H1 (cell line): ENCODE results near the gene HSPBAP1. TPM values are rescaled to one million over a fixed set of nuclear protein-coding genes. Genes with fewer than 3 reads are reported as not detected.

Experiments used
- CTCF ChIP-seq, 3 experiments: IDR thresholded peaks; 1 replicate in 2 of 3; 2 replicates in 1 of 3; pipeline versions ENCODE4 v1.5.1 to v1.6.1; 2011; ENCODE audit warnings: low read length in 3 of 3, mild to moderate bottlenecking in 3 of 3, inconsistent platforms in 2 of 3, low read depth in 1 of 3, moderate library complexity in 1 of 3; ENCODE audit not compliant: insufficient read depth in 1 of 3; ENCODE audit errors: control extremely low read depth in 1 of 3
- MAX ChIP-seq: IDR thresholded peaks from 2 replicates; pipeline ENCODE4 v1.6.1; 2012; ENCODE audit warnings: inconsistent platforms
- TAF7 ChIP-seq: optimal IDR thresholded peaks from 2 replicates; pipeline ENCODE3; 2011; ENCODE audit warnings: low read depth, mild to moderate bottlenecking, inconsistent platforms, low read length, moderate library complexity, borderline replicate concordance
- YY1 ChIP-seq: IDR thresholded peaks from 2 replicates; pipeline ENCODE4 v1.6.1; 2011; ENCODE audit warnings: low read depth, mild to moderate bottlenecking, low read length
- polyA plus RNA-seq, 7 experiments: library from polyadenylated mRNA; depleted of rRNA in 3 of 7; stranded (reverse) in 5 of 7; unstranded in 2 of 7; fragments of >200 nt in 5 of 7; fragments of 200-250 nt in 2 of 7; gene quantifications; 1 replicate in 5 of 7; 2 replicates in 1 of 7; 4 replicates in 1 of 7; pipeline versions ENCODE4 v1.2.1 to v1.2.3, GENCODE V29; 2011 to 2013; ENCODE audit warnings: missing spikeins in 2 of 7, mixed read lengths in 2 of 7
- total RNA-seq: library from RNA; stranded (reverse); fragmentation: NEBNext Ultra II Directional; extraction: Animal tissue kit (Norgen Biotek cat#: 25700); gene quantifications from 2 replicates; pipeline ENCODE4 v1.2.1, GENCODE V29; 2021

The HSPBAP1 gene
- total and polyA plus RNA-seq, 2 of the 8 experiments (the other 6 are each of a cell fraction or from before 2014, with no cell fraction given), result 7.5 to 8.3 TPM

GRCh38 chr3:122727294-122727693, 66.3 kb downstream of the HSPBAP1 start (continued):
- TF ChIP-seq CTCF (IDR thresholded peaks at IDR 0.05; ENCODE audit: control extremely low read depth in 1 of 3, insufficient read depth in 1 of 3, low read depth in 1 of 3, low read length in 3 of 3) (no peak), MAX (no peak), YY1 (no peak), TAF7 (no peak)
